DMS53 treated with DMSO at 0.1 percent for 48 hours (cell line): ENCODE results near the gene SUMF1.
A peak's percentile ranks its signal among the peaks of the same experiment; 100 is the strongest.

ENCODE experiments used
- DNase-seq: peaks from one replicate; lab custom pipeline; 2025; ENCODE audit not compliant: unreplicated experiment; lab: John Stamatoyannopoulos, UW

SUMF1 gene

GRCh38 chr3:4497843-4498324 is 30.8 kb upstream of the SUMF1 start:
- DNase-seq, result no peak

GRCh38 chr3:4497005-4497692 is 30.1 kb upstream of the SUMF1 start:
- DNase-seq, result no peak

- DNase-seq, result no peak
Measured at GRCh38 chr3:4496087-4496452, 29.0 kb upstream of the SUMF1 start.

- no peak for DNase-seq
Measured at GRCh38 chr3:4495294-4496086, 28.4 kb upstream of the SUMF1 start.

- no peak for DNase-seq
Measured at GRCh38 chr3:4494895-4495264, 27.8 kb upstream of the SUMF1 start.

- DNase-seq, result no peak
Measured at GRCh38 chr3:4493941-4494894, 27.1 kb upstream of the SUMF1 start.

- peak; percentile 58 for DNase-seq
Measured at GRCh38 chr3:4493014-4493940, 26.2 kb upstream of the SUMF1 start, which contains the start of gene ITPR1. ITPR1 (plus strand) TSS chr3:4493348; CDS start chr3:4516492, 23,144 bp downstream.

GRCh38 chr3:4492208-4493013 is 25.3 kb upstream of the SUMF1 start:
- no peak for DNase-seq

GRCh38 chr3:4491855-4492207 is 24.8 kb upstream of the SUMF1 start:
- no peak for DNase-seq

GRCh38 chr3:4478261-4478660 is 11.2 kb upstream of the SUMF1 start:
- DNase-seq, result no peak

- DNase-seq, result no peak
Measured at GRCh38 chr3:4476496-4476895, 9.4 kb upstream of the SUMF1 start.

- DNase-seq, result no peak
Measured at GRCh38 chr3:4475804-4476203, 8.7 kb upstream of the SUMF1 start.

GRCh38 chr3:4474683-4475490 is 7.8 kb upstream of the SUMF1 start:
- no peak for DNase-seq

GRCh38 chr3:4472766-4473165 is 5.7 kb upstream of the SUMF1 start:
- DNase-seq, result no peak

- DNase-seq, result no peak
Measured at GRCh38 chr3:4472312-4472711, 5.2 kb upstream of the SUMF1 start.

GRCh38 chr3:4471907-4472306 is 4.8 kb upstream of the SUMF1 start:
- DNase-seq, result no peak

GRCh38 chr3:4467522-4467867 is 426 bp upstream of the SUMF1 start:
- no peak for DNase-seq

GRCh38 chr3:4464576-4464975 is 2.5 kb downstream of the SUMF1 start:
- no peak for DNase-seq
